ENCODE data around the gene NID1. TPM values are rescaled to one million over a fixed set of nuclear protein-coding genes. Genes with fewer than 3 reads are reported as not detected.

Gene NID1
- total RNA-seq, 1 experiment from 2014 or later = 19.2 TPM

GRCh38 chr1:235976490-235976889 is 88.4 kb downstream of the NID1 start:
- CTCF ChIA-PET = no interaction called here
- POLR2A ChIA-PET = interaction anchor here (0.6 kb wide), 1 partner anchor 345 kb away, joined by 3 read pairs; no protein-coding TSS in a partner anchor
- peaks cover 27% of the 10 kb centered on the region for H3K9me3 Mint-ChIP-seq
- H3K27ac Mint-ChIP-seq = no peak overlapping the region
- H3K4me1 Mint-ChIP-seq = peaks cover 4% of the 10 kb centered on the region
- ATAC-seq (no peak), DNase-seq (ENCODE audit: low spot score) (no peak)
- TF ChIP-seq TEAD1 (CRISPR knock-in tag; IDR thresholded peaks at IDR 0.05) (no peak), E2F5 (CRISPR knock-in tag; IDR thresholded peaks at IDR 0.05) (no peak), IRF1 (CRISPR knock-in tag; IDR thresholded peaks at IDR 0.05) (no peak), FOXJ3 (CRISPR knock-in tag; IDR thresholded peaks at IDR 0.05; ENCODE audit: borderline replicate concordance) (no peak), CREB1 (CRISPR knock-in tag; IDR thresholded peaks at IDR 0.05) (no peak), ZNF232 (CRISPR knock-in tag; IDR thresholded peaks at IDR 0.05) (no peak), ESRRA (CRISPR knock-in tag; IDR thresholded peaks at IDR 0.05; ENCODE audit: borderline replicate concordance) (no peak), ATF6 (CRISPR knock-in tag; IDR thresholded peaks at IDR 0.05) (no peak)
- no peaks in the 10 kb centered on the region for H3K27me3 Mint-ChIP-seq (ENCODE audit: low read depth)
- peaks cover 44% of the 10 kb centered on the region for H3K36me3 Mint-ChIP-seq
- no peak overlapping the region for H3K4me3 Mint-ChIP-seq

GRCh38 chr1:235974616-235975015 is 90.3 kb downstream of the NID1 start:
- ATAC-seq (no peak), DNase-seq (ENCODE audit: low spot score) (no peak)
- Mint-ChIP-seq H3K36me3 (peaks cover 31% of the 10 kb centered on the region), H3K27me3 (ENCODE audit: low read depth) (no peaks in the 10 kb centered on the region), H3K4me3 (no peak overlapping the region), H3K4me1 (peaks cover 8% of the 10 kb centered on the region), H3K27ac (no peak overlapping the region), H3K9me3 (peaks cover 27% of the 10 kb centered on the region)
- ChIA-PET CTCF (no interaction called here), POLR2A (no interaction called here)
- TF ChIP-seq KAT7 (CRISPR knock-in tag; IDR thresholded peaks at IDR 0.05; ENCODE audit: borderline replicate concordance) = no peak
- TF ChIP-seq ZNF423 (CRISPR knock-in tag; IDR thresholded peaks at IDR 0.05) = no peak
- TF ChIP-seq ESRRA (CRISPR knock-in tag; IDR thresholded peaks at IDR 0.05; ENCODE audit: borderline replicate concordance) = no peak
- TF ChIP-seq IRF1 (CRISPR knock-in tag; IDR thresholded peaks at IDR 0.05) = no peak
- no peak for TF ChIP-seq ZNF263 (CRISPR knock-in tag; IDR thresholded peaks at IDR 0.05; ENCODE audit: low read depth)
- no peak for TF ChIP-seq TEAD4 (CRISPR knock-in tag; IDR thresholded peaks at IDR 0.05)
- TF ChIP-seq CBFB (CRISPR knock-in tag; IDR thresholded peaks at IDR 0.05; ENCODE audit: low read depth) = no peak
- TF ChIP-seq CREB1 (CRISPR knock-in tag; IDR thresholded peaks at IDR 0.05) = no peak
- TF ChIP-seq GABPB1 (CRISPR knock-in tag; IDR thresholded peaks at IDR 0.05) = no peak
- TF ChIP-seq ATF2 (CRISPR knock-in tag; IDR thresholded peaks at IDR 0.05; ENCODE audit: borderline replicate concordance, low read depth) = no peak
- no peak for TF ChIP-seq IRF2 (CRISPR knock-in tag; IDR thresholded peaks at IDR 0.05; ENCODE audit: borderline replicate concordance, low read depth)
- no peak for TF ChIP-seq FOXJ3 (CRISPR knock-in tag; IDR thresholded peaks at IDR 0.05; ENCODE audit: borderline replicate concordance)
- TF ChIP-seq NFYB (CRISPR knock-in tag; conservative IDR thresholded peaks at IDR 0.05; ENCODE audit: low read depth) = no peak
- TF ChIP-seq MAX (CRISPR knock-in tag; IDR thresholded peaks at IDR 0.05) = no peak
- TF ChIP-seq AFF4 (CRISPR knock-in tag; IDR thresholded peaks at IDR 0.05; ENCODE audit: borderline replicate concordance) = no peak
- TF ChIP-seq RORB (CRISPR knock-in tag; IDR thresholded peaks at IDR 0.05) = no peak
- no peak for TF ChIP-seq ZNF121 (CRISPR knock-in tag; IDR thresholded peaks at IDR 0.05)
- TF ChIP-seq ZNF317 (CRISPR knock-in tag; IDR thresholded peaks at IDR 0.05; ENCODE audit: borderline replicate concordance, low read depth) = no peak
